GM18507 (cell line): ENCODE measurements around the gene PITRM1.
A peak's percentile ranks its signal among the peaks of the same experiment; 100 is the strongest.
"Not testable (repeated sequence)": the region's sequence is repeated elsewhere in the genome, so short reads cannot be mapped to it uniquely, and the experiment has no call there.

ENCODE experiments used
- DNase-seq: peaks from one replicate; pipeline ENCODE4 v3.0.0; 2011; ENCODE audit warnings: low read depth; ENCODE audit not compliant: insufficient read length; ENCODE audit errors: extremely low spot score
- FAIRE-seq: peaks from 2 replicates; lab custom pipeline; 2011; peaks lifted over from hg19 to GRCh38; lab: Jason Lieb, UNC

PITRM1 gene

DNA sequence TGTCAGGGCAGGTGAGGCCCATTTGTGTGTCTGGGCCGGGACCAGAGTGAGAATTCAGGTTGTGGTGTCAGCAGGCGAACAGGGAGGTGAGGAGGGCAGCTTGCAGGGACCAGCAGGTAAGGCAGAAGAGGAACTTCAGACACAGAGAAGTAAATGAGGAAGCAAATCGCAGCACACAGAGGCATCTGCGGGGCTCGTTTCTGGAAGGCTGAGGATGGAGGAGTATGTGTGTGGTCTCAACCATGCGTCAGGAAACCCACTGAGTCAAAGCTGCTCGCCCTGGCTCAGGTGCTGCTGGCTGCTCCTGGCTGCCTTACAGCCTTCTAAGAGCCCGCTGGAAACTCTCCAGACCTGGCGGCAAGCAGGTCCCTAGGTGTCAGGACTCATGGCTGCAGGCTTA is 26.9 kb upstream of the PITRM1 start:
- FAIRE-seq (no peak), DNase-seq (no peak)

GRCh38 chr10:3198900-3199299 is 26.3 kb upstream of the PITRM1 start:
- DNase-seq (no peak), FAIRE-seq (no peak)

GRCh38 chr10:3197348-3198003 is 24.9 kb upstream of the PITRM1 start:
- DNase-seq = peak; percentile 38

DNA sequence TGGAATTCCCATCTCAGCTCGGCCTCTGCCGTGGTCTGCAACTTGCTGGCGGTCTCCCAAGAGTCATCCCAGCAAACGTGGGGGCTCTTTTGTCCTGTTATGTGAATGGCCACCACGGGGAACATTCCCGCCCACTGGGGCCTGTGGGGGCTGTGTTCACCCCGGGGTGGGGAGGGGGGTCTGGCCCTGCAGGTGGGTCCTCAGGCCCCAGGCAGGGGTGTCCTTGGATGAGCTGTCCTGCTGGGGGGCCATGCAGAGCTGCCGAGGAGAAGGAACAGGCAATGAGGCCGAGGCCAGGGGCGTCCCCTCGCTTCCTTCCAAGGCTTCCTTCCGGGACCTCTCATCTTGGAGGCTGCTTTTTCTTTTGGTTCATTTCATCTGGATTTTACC is 24.4 kb upstream of the PITRM1 start:
- DNase-seq = no peak
- FAIRE-seq = no peak

More at GRCh38 chr10:3197348-3198003, 24.9 kb upstream of the PITRM1 start:
- peak; percentile 67 for FAIRE-seq

DNA sequence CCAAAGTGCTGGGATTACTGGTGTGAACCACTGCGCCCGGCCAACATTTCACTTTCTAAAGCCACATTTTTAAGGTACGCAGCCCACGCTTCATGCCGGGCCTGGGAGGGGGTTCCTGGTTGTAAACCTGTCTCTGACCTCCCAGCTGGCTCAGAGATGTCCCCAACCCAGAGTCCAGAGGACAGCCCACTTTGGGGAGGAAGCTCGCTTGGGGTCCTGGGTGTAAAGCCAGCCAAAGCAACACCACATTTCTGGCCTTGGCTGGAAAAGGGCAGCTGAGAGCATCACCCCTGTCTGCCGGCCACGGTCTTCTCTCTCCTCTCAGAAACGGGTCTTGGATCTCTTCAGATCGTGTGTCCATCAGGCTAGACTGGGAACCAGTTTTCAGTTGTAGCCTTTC is 23.9 kb upstream of the PITRM1 start:
- FAIRE-seq = no peak
- no peak for DNase-seq

- FAIRE-seq = no peak
- DNase-seq = no peak
Measured at GRCh38 chr10:3195726-3196125, 23.1 kb upstream of the PITRM1 start.

- FAIRE-seq (no peak), DNase-seq (no peak)
Measured at GRCh38 chr10:3195286-3195685, 22.7 kb upstream of the PITRM1 start.

DNA sequence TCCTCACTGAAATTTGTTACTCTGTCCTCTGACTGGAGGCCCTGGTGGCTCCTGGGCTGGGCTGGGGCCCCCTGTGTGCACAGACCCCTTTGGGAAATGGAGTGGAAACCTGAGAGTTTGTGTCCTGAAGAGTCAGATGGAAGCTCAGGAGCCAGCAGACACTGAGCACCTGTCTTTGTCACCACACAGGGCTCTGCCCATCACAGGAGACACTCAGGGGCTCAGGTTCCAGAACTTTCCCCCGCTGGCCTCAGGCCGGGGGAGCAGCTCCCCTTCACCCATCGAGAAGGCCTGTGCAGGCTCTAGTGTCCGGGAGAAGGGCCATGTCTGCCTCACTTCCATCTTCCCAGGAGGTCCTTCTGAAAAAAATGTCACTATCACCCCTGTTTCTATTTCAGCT is 22.3 kb upstream of the PITRM1 start:
- DNase-seq (no peak), FAIRE-seq (no peak)

GRCh38 chr10:3193751-3194150 is 21.2 kb upstream of the PITRM1 start:
- DNase-seq = no peak
- FAIRE-seq = no peak

DNA sequence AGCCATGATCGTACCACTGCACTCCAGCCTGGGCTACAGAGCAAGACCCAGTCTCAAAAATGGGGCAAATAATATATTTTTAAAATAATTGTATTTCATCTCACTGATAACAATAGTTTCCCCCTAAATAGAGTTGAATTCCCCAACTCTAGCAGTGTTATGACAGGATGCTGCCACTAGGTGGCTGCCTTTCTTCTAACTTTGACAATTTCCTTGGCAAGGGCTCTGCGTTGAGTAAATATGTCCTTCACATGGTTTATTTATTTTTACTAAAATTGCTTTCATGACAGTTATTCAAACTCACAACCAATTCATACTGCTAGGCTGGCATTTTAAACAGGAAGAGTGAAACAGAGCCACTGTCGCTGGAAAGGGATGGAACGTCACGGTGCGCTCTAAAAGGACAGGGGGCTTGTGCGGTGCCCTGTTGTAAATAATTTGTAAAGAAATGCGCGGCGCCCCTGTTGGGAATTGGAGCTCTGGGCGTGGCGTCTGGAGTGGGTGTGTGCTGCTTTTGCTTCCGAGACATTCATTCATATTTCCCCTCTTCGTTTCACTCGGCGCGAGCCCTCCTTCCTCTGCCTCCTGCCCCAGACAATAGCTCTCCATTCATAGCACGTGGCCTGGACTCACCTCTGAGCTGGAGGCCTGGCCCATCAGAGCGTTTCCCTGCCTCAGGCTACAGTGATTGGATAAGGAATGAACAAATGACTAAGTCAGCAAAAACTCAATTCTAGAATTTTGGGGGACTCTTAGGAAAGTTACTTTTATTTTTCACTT is 20.5 kb upstream of the PITRM1 start:
- DNase-seq = peak; percentile 44

GRCh38 chr10:3190817-3191216 is 18.2 kb upstream of the PITRM1 start:
- DNase-seq (no peak), FAIRE-seq (no peak)

More for the DNA sequence above, 20.5 kb upstream of the PITRM1 start:
- FAIRE-seq = peak; percentile 35

DNA sequence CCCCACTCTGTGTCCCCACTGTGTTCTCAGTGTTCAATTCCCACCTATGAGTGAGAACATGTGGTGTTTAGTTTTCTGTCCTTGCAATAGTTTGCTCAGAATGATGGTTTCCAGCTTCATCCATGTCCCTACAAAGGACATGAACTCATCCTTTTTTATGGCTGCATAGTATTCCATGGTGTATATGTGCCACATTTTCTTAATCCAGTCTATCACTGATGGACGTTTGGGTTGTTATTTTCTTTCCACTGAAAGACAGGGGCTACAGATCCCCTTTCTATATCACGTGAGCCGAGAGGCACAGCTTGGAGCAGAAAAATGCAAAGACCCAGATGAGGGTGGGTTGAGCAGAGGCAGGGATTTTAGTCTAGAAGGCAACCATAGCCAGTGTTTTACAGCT is 14.6 kb upstream of the PITRM1 start:
- not testable (repeated sequence) for FAIRE-seq, DNase-seq

DNA sequence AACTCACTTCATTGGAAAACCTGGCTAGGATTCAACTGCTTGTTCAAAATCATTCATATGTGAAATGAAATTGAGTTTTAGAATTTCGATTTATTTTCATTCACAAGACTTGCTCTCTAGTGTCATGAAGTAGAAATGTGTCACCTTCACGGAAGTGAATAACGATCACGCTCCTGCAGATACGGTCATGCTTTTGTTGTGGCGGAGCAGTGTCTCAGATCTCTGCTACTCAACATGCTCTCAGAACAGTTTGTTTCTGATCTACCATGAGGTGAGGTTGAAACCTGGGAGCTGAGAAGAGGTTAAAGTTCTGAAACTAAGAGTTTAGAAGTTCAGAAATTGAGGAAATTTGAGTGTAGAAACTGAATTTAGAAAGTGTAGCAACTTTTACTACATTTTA is 13.8 kb upstream of the PITRM1 start:
- no peak for FAIRE-seq
- DNase-seq = no peak

DNA sequence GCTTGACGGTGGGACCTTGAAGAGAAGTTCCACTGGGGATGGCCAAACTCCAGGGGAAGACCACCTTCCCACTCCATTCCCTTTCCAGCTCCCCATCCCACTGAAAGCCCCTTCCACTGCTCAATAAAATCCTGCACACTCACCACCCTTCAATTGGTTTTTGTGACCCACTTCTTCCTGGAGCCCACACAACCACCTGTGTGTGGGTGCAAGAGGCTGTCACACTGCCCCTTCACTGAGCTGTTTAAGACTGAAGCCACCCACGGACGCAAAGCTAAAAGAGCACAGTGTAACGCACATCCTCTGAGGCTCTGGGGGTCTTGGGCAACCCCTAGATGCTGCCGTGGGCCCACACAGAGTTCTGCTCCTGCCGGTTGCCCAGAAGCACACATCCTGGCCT is 12.8 kb upstream of the PITRM1 start:
- no peak for FAIRE-seq
- DNase-seq = no peak

DNA sequence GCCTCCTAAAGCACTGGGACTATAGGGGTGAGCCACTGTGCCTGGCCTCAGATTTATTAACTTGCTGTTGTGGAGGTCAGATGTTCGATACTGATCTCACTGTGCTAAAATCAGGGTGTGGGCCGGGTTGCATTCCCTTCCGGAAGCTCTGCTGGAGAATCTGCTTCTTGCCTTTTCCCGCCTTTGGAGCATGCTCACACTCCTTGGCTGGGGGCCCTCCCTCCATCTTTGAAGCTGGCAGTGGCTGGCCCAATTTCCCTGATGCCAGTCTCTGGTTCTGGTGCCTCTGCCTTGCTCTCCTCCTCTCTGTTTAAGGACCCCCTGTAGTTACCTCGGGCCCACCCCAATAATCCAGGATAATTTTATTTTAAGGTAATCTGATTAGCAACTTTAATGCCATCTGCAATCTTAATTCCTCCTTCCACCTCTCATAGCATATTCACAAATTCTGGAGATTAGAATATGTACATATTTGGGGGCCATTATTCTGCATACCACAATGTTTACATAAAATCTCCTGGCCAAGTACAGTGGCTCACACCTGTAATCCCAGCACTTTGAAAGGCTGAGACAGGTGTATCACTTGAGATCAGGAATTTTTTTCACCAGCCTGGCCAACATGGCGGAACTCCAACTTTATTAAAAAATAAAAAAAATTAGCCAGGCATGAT is 7.9 kb upstream of the PITRM1 start:
- FAIRE-seq (no peak), DNase-seq (no peak)

GRCh38 chr10:3179174-3179573 is 6.6 kb upstream of the PITRM1 start:
- no peak for DNase-seq

DNA sequence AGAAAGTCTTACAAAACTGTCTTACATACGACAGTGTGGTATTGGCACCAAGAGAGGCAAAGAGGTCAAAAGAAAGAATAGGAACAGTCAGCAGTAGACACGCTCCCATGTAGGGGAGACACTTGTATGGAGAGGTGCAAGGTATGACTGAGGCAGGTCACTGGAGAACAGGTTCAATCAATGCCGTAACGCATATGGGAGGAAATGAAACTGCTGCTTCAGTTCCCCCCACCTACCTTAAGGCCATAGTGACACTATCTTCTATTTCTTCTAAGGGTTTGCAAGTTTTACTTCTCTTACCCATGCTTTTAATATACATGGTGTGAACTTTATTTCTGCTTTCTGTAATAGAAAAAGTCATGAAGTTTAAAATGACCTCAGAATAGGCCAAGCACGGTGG is 5.5 kb upstream of the PITRM1 start:
- no peak for DNase-seq
- FAIRE-seq = peak; percentile 12

More at GRCh38 chr10:3179174-3179573, 6.6 kb upstream of the PITRM1 start:
- FAIRE-seq = no peak

DNA sequence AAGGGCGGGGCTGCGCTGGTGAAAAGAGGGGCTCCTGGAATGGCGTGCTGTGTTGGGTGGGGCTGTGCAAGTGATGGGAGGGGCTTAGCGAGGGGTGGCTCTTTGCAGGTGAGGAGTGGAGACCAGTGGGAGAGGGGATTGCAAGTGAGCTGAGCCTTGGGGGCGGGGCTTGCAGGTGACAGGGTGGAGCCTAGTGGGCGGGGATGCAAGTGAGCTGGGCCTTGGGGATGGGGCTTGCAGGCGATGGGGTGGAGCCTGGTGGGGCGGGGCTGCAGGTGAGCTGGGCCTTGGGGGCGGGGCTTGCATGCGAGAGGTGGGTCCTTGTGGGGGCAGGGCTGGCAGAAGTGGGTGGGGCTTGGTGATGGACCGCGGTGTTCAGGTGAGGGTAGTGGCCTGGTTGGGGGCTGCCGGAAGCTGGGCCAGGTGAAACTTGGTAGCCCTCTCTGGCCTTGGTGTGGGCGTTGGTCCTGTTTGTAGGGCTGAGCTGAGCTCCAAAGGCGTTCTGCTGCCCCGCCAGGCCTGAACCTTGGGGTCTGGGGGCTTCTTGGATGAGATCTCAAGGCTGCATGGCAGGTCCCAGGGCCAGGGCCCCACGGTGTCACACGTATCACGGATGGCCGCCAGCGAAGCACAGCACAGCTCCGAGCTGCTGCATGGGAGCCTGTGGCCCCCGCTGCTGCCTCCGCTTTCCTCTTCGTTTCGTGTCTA is 743 bp upstream of the PITRM1 start:
- FAIRE-seq = no peak
- DNase-seq = peak; percentile 55

DNA sequence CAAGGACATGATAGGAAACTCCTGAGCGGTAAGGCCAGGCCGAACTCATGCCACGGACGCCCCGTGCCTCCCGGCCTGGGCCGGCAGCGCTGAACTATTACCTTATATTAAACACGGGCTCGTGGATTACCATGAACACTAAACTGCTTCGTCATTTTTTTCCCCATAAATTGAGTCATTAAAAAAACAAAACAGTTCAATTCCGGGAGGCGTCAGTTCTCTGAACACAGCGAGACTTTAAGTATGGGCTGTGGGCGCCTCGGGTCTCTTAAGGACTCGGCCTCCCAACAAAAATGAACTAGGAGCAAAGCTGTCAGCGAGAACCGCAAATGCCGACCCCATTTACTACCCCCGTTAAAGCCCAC is 519 bp downstream of the PITRM1 start:
- no peak for FAIRE-seq
- no peak for DNase-seq

DNA sequence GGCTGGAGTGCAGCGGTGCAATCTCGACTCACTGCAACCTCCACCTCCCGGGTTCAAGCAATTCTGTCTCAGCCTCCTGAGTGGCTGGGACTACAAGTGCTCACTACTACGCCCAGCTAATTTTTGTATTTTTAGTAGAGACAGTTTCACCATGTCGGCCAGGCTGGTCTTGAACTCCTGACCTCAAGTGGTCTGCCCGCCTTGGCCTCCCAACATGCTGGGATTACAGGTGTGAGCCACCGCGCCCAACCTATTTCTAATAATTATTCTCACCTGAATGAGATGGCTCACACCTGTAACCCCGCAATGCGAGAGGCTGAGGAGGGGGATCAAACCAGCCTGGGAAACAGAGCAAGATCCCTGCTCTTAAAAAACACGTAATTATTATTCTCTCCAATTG is 1.1 kb downstream of the PITRM1 start:
- FAIRE-seq = not testable (repeated sequence)

More for the DNA sequence above, 1.1 kb downstream of the PITRM1 start:
- not testable (repeated sequence) for DNase-seq
